ENCODE results near the gene AFF4.
"Not testable (repeated sequence)": the region's sequence is repeated elsewhere in the genome, so short reads cannot be mapped to it uniquely, and the experiment has no call there.

The AFF4 gene

DNA sequence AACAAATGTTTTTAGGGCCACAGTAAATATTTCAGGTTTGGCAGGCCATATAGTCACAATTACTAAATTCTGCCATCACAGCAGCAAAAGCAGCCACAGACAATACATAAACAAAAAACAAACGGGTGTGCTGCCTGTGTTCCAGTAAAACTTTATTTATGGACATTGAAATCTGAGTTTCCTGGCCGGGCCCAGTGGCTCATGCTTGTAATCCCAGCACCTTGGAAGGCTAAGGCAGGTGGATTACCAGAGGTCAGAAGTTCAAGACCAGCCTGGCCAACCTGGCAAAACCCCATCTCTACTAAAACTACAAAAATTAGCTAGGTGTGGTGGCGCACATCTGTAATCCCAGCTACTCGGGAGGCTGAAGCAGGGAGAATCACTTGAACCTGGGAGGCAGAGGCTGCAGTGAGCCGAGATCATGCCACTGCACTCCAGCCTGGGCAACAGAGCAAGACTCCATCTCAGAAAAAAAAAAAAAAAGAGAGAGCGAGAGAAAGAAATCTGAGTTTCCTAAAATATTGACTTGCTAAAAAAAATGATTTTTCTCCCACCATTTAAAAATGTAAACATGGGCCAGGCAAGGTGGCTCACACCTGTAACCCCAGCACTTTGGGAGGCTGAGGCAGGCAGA is 7.2 kb downstream of the AFF4 start:
- DNase-seq: not testable (repeated sequence)

DNA sequence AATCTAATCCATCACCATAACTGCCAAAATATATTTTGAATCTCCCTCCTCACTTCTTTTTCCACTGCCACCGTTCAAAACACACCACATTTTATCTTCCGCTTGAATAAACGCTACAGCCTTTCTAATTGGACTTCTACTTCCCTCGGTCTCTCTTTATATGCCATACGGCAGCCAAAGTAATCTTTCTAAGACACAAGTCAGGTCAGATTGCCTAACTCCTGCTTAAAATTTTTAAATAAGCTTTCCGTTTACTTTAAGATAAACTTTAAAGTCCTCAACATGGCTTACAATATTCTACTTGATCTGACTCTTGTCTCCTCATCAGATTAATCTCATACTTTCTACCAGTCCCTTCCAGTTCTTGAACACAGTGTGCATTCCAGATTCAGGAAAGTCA is 9.7 kb downstream of the AFF4 start:
- no peak for DNase-seq

DNA sequence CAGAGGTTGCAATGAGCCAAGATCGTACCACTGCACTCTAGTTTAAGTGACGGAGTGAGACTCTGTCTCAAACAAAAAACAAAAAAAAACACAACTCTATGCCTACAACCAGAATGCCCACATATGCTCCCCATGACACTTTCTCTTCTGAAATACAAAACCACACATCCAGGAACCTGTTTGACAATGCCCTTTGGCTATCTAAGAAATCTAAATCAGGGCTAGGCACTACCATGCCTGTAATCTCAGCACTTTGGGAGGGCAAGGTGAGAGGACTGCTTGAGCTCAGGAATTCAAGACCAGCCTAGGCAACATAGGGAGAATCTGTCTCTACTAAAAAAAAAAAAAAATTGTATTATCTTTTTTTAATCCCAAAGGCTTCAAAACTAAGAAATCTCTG is 10.6 kb downstream of the AFF4 start:
- no peak for DNase-seq

DNA sequence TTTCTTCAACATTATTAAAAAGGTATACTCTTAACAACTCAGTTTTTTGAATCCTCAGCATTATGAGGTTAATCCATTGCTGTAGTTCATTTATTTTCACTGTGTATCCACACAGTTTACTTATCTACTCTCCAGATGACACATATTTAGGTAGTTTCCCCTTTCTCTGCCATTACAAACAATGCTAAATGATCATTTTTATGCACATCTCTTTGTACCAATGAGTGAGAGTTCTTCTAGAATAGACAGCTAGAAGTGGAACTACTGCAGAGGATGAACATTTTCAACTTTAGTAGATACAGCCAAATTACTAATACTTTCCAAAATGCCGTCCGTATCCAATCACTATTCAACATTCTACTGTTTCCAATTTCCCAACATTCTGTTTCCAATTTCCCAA is 11.5 kb downstream of the AFF4 start:
- no peak for DNase-seq

GRCh38 chr5:132949136-132949535 is 14.3 kb downstream of the AFF4 start:
- no peak for DNase-seq

DNA sequence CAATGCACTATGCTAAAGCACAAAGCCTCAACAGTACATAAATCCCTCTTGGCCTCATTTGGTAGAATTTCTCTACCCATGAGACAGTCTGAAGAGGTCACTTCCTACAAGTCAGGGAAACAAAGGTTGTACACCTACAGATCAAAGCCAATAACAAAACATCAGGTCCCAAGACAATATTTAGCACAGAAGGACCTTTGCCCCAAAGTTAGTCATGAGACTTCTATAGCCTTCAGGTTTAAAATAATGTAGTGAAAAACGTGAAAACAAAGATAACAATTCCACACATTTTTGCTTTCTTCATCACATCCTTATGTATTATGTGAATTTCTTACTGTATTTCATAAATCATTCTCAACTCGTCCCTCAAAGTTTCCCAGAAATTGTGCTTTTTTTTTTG is 15.8 kb downstream of the AFF4 start:
- DNase-seq: no peak

GRCh38 chr5:132945315-132945714 is 18.1 kb downstream of the AFF4 start:
- DNase-seq: not testable (repeated sequence)

- no peak for DNase-seq
Observed at GRCh38 chr5:132943362-132944022, 19.9 kb downstream of the AFF4 start.

GRCh38 chr5:132941331-132941730 is 22.1 kb downstream of the AFF4 start:
- DNase-seq: no peak

- no peak for DNase-seq
Observed at GRCh38 chr5:132928062-132928407, 35.4 kb downstream of the AFF4 start.

DNA sequence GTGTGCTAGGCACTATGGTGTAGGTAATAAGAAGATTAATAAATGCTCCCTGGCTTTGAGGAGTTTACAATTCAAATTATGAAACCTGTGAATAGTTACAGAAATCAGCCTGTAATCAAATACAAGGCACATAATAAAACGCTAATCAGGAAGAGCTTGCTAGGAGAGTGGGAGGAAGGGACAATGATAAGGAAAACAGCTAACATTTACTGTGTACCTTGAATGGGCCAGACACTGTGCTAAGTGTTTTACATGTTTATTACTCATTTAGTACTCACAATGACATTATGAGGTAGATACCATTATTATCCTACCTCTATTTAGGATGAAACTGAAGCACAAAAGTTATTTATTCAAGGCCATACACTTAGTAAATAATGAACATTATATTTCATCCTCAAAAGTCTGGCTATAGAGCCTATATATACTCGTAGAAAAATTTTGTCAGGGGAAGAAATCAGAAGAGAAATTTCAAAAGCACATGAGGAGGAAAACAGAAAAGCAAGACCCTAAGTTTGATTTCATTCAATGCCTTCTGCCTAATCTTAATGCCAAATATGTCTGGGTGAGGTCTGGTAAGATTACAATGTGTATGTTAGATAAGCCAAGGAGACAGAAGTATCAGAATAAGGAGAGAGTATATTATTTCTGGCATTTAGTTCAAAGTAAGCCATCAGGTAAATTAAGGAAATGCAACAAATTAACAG is 35.9 kb downstream of the AFF4 start:
- DNase-seq: no peak

DNA sequence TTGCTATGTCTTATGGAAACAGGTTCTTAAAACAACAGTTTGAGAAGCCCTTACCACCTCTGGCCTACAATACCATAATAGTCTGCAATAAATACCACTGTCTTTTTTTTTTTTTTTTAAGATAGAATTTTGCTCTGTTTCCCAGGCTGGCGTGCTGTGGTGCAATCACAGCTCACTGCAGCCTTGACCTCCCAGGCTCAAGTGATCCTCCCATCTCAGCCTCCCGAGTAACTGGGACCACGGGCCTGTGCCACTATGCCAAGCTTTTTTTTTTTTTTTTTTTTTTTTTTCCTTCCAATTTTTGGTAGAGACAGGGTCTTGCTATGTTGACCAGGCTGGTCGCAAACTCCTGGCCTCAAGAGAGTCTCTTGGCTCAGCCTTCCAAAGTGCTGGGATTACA is 37.0 kb downstream of the AFF4 start:
- no peak for DNase-seq

DNA sequence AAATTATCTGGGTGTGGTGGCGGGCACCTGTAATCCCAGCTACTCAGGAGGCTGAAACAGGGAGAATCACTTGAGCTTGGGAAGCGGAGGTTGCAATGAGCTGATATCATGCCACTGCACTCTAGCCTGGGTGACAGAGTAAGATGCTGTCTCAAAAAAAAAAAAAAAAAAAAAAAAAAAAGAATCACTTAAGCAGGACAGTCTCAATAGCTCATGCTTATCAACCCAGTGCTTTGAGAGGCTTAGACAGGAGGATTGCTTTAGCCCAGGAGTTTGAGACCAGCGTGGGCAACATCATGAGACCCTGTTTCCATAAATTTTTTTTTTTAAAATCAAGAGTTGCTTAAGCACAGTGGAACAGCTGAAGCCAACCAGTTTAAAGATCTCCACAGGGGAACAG is 47.3 kb downstream of the AFF4 start:
- DNase-seq: no peak

- no peak for DNase-seq
Observed at GRCh38 chr5:132915681-132916080, 47.8 kb downstream of the AFF4 start.

DNA sequence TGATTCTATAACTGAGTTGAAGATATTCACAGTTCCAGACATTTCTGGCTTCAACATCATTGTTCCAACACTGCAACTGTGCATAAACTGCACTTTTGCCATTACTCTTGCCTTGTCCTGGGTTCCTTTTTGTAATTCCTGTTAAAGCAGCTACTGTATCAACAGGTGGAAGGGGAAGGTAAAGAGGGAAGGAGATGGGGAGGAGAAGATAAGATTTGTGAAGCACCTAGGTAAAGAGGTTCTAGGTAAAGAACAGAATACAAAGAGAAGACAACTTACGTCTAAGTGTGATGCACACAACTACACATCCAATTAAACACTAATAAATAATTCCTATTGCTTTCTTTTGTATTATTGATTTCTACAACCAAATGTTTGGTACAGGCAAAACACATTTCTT is 53.7 kb downstream of the AFF4 start:
- DNase-seq: no peak

DNA sequence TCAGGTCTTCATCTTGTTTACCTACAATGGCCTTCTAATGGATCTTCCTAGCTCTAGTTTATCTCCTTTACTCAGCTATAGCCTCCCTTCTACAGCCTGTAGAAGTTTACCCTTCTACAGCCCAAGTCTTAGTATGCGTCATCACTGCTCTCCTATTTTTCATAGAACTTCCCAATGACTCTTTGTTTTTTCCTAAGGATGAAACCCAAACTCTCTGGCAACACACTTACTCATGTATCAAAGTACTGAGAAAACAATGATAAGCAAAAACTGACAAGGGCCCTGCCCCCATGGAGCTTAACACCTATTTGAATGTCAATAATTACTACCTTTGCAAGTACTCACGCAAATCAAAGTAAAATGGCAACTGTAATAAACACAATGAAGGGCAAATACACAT is 56.3 kb downstream of the AFF4 start:
- no peak for DNase-seq

DNA sequence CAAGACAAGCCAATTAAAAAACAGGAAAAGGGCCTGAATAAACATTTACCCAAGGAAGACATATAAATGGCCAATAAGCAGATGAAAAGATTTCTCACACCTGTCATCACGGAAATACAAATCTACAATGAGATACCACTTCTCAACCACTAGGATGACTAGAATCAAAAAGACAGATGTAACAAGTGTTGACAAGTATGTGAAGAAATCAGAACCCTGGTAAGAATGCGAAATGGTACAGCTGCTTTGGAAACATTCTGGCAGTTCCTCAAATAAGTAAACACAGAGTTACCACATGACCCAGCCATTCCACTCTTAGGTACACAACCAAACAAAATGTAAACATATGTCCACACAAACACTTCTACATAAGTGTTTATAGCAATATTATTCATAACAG is 57.5 kb downstream of the AFF4 start:
- no peak for DNase-seq

DNA sequence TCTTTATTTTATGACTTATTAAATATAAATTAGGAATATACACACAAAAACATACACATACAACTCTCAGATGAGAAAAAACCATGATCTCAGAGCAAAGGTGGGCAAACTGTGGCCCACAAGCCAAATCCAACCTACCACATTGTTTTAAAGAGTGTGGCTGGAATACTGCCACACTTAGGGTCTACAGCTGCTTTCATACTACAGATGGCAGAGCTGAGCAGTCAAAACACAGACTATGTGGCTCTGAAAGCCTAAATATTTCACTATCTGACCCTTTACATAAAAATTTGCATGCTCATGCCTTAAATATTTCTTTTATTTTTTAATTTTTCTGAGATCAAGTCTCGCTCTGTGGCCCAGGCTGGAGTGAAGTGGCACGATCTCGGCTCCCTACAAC is 61.7 kb downstream of the AFF4 start:
- DNase-seq: no peak

DNA sequence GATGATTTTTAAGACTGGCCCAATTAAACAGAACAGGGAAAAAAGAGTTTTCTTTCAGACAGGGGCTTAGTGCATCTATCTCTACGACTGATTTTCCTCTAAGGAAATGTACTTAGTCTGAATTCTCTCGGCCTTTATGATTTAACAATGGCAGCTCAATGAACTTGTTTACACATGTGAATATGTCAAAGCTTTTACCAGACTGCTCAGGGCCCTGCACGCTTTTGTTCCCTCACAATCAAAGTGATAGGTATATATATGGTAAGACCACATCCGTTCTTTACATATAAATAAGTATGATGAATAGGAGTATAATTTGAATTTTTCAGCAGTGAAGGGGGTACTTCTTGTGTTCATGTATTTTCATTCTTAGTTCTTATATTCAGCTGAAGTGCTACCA is 62.4 kb downstream of the AFF4 start:
- no peak for DNase-seq

- DNase-seq: no peak
Observed at GRCh38 chr5:132898094-132898493, 65.3 kb downstream of the AFF4 start.

DNA sequence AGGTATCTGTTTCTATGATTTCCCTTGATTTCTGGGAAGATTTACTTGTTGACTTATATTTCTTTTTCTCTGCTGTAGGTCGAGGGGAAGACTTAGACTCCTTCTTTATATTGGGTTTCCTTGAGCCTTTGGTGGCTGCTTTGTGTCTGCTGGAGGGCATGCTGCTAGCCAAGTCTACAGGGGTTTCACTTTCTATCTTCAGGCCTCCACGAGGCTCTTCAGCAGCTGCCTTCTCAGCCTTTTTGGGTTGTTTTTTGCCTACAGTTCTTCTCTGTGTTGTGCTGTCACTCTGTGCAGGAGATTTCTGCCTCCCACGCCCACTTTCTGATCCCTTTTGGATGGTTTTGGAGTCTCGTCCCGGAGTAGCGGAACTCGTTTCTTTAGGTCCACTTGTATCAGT is 66.7 kb downstream of the AFF4 start:
- DNase-seq: no peak

- DNase-seq: no peak
Observed at GRCh38 chr5:132895719-132896305, 67.6 kb downstream of the AFF4 start.

- no peak for DNase-seq
Observed at GRCh38 chr5:132890817-132891216, 72.6 kb downstream of the AFF4 start.

DNA sequence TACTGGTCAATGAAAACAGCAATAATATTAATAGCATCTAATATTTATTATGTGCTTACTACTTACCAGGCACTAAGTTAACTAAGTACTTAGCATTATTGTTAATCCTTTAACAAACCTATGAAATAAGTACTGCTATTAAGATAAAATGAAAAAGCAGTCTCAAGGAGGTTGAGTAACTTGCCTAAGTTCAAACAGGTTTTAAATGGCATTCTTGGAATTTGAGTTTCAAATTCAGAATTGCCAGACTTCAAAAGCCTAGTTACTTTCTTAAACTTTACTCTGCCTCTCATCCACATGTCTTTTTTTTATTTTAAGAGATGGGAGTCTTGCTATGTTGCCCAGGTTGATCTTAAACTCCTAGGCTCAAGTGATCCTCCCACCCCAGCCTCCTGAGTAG is 73.9 kb downstream of the AFF4 start:
- DNase-seq: no peak
